GM19328 (cell line): Measurements from ENCODE around the gene VPS4A.

Experiments
- ATAC-seq: cut with Tn5 transposase; IDR thresholded peaks from one replicate; pipeline ENCODE4 v1.9.1; 2021; ENCODE audit warnings: mild to moderate bottlenecking, moderate library complexity; ENCODE audit not compliant: unreplicated experiment

VPS4A gene

GRCh38 chr16:69363281-69363717 lies 52.1 kb downstream of the VPS4A start:
- no peak for ATAC-seq

GRCh38 chr16:69364088-69364487 lies 52.9 kb downstream of the VPS4A start:
- no peak for ATAC-seq

GRCh38 chr16:69365901-69366300 lies 54.8 kb downstream of the VPS4A start:
- ATAC-seq, result no peak

GRCh38 chr16:69366431-69366830 lies 55.3 kb downstream of the VPS4A start:
- no peak for ATAC-seq

GRCh38 chr16:69367980-69368379 lies 56.8 kb downstream of the VPS4A start:
- no peak for ATAC-seq

GRCh38 chr16:69368866-69369265 lies 57.7 kb downstream of the VPS4A start:
- ATAC-seq, result no peak

- ATAC-seq, result no peak
Observed at GRCh38 chr16:69371564-69371963, 60.4 kb downstream of the VPS4A start.

- no peak for ATAC-seq
Observed at GRCh38 chr16:69373019-69373418, 61.9 kb downstream of the VPS4A start.
